H1 (cell line): ENCODE results near the gene ZNF775.

Experiments used
- CHD1 ChIP-seq: IDR thresholded peaks from 2 replicates; pipeline ENCODE4 v1.6.1; 2012; ENCODE audit warnings: low read depth, low read length, improper control_type of control experiment
- JUND ChIP-seq: IDR thresholded peaks from 2 replicates; pipeline ENCODE4 v1.6.1; 2011; ENCODE audit warnings: mild to moderate bottlenecking, improper control_type of control experiment, low read length
- NRF1 ChIP-seq: IDR thresholded peaks from 2 replicates; pipeline ENCODE4 v1.6.1; 2011; ENCODE audit warnings: mild to moderate bottlenecking, low read depth, low read length, improper control_type of control experiment
- POLR2A ChIP-seq, 2 experiments: IDR thresholded peaks; 1 replicate in 1 of 2; 2 replicates in 1 of 2; pipeline ENCODE4 v1.6.1; 2011; ENCODE audit warnings: low read depth in 2 of 2, low read length in 2 of 2, mild to moderate bottlenecking in 2 of 2; ENCODE audit errors: control extremely low read depth in 1 of 2
- RFX5 ChIP-seq: IDR thresholded peaks from 2 replicates; pipeline ENCODE4 v1.6.1; 2011; ENCODE audit warnings: low read depth, low read length, improper control_type of control experiment, borderline replicate concordance
- TAF1 ChIP-seq: IDR thresholded peaks from 2 replicates; pipeline ENCODE4 v1.6.1; 2011; ENCODE audit warnings: mild to moderate bottlenecking, low read depth, low read length
- TF ChIP-seq, protein P1 (sequence below), 3 experiments: IDR thresholded peaks; 1 replicate in 2 of 3; 2 replicates in 1 of 3; pipeline versions ENCODE4 v1.5.1 to v1.6.1; 2011; ENCODE audit warnings: low read length in 3 of 3, mild to moderate bottlenecking in 3 of 3, inconsistent platforms in 2 of 3, low read depth in 1 of 3, moderate library complexity in 1 of 3; ENCODE audit not compliant: insufficient read depth in 1 of 3; ENCODE audit errors: control extremely low read depth in 1 of 3

- TF ChIP-seq NRF1: no peak
- TF ChIP-seq JUND: no peak
- no peak for TF ChIP-seq CHD1
- TF ChIP-seq RFX5: no peak
- no peak for TF ChIP-seq POLR2A (IDR thresholded peaks at IDR 0.05; ENCODE audit: control extremely low read depth in 1 of 2, low read depth in 2 of 2, low read length in 2 of 2)
- TF ChIP-seq, protein P1, sequence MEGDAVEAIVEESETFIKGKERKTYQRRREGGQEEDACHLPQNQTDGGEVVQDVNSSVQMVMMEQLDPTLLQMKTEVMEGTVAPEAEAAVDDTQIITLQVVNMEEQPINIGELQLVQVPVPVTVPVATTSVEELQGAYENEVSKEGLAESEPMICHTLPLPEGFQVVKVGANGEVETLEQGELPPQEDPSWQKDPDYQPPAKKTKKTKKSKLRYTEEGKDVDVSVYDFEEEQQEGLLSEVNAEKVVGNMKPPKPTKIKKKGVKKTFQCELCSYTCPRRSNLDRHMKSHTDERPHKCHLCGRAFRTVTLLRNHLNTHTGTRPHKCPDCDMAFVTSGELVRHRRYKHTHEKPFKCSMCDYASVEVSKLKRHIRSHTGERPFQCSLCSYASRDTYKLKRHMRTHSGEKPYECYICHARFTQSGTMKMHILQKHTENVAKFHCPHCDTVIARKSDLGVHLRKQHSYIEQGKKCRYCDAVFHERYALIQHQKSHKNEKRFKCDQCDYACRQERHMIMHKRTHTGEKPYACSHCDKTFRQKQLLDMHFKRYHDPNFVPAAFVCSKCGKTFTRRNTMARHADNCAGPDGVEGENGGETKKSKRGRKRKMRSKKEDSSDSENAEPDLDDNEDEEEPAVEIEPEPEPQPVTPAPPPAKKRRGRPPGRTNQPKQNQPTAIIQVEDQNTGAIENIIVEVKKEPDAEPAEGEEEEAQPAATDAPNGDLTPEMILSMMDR (IDR thresholded peaks at IDR 0.05; ENCODE audit: control extremely low read depth in 1 of 3, insufficient read depth in 1 of 3, low read depth in 1 of 3, low read length in 3 of 3): no peak
- TF ChIP-seq TAF1: no peak
Measured at GRCh38 chr7:150431839-150432658, 52.9 kb downstream of the ZNF775 start.
